Measurements from ENCODE around the gene ADPRH. TPM values are rescaled to one million over a fixed set of nuclear protein-coding genes. Genes with fewer than 3 reads are reported as not detected.

The ADPRH gene
- polyA plus RNA-seq, 1 experiment, result 0.36 TPM

- Histone ChIP-seq H3K27ac (ENCODE audit: low read depth, low read length) (no peak overlapping the region), H3K4me3 (ENCODE audit: low read depth, low read length) (no peak overlapping the region), H3K9me3 (ENCODE audit: control insufficient read depth, insufficient read depth, low read length) (no peaks in the 10 kb centered on the region), H3K27me3 (ENCODE audit: control insufficient read depth, insufficient read depth, low read length) (peaks cover 2% of the 10 kb centered on the region)
- POLR2A ChIA-PET, result no interaction called here
- CTCF ChIA-PET, result no interaction called here
- no peak for DNase-seq (ENCODE audit: low read depth, low spot score)
- no peak for TF ChIP-seq CTCF (IDR thresholded peaks at IDR 0.05; ENCODE audit: low read depth, low read length)
Observed at GRCh38 chr3:119536757-119537156, 42.5 kb upstream of the ADPRH start.

GRCh38 chr3:119538772-119539171 is 40.5 kb upstream of the ADPRH start:
- no peak for DNase-seq (ENCODE audit: low read depth, low spot score)
- CTCF ChIA-PET, result interaction anchor here (0.6 kb wide), 1 partner anchor 191 kb away, joined by 5 read pairs; no protein-coding TSS in a partner anchor
- Histone ChIP-seq H3K4me3 (ENCODE audit: low read depth, low read length) (no peak overlapping the region), H3K27ac (ENCODE audit: low read depth, low read length) (no peak overlapping the region), H3K9me3 (ENCODE audit: control insufficient read depth, insufficient read depth, low read length) (no peaks in the 10 kb centered on the region), H3K27me3 (ENCODE audit: control insufficient read depth, insufficient read depth, low read length) (peaks cover 9% of the 10 kb centered on the region)
- TF ChIP-seq CTCF (IDR thresholded peaks at IDR 0.05; ENCODE audit: low read depth, low read length), result no peak
- POLR2A ChIA-PET, result no interaction called here

DNA sequence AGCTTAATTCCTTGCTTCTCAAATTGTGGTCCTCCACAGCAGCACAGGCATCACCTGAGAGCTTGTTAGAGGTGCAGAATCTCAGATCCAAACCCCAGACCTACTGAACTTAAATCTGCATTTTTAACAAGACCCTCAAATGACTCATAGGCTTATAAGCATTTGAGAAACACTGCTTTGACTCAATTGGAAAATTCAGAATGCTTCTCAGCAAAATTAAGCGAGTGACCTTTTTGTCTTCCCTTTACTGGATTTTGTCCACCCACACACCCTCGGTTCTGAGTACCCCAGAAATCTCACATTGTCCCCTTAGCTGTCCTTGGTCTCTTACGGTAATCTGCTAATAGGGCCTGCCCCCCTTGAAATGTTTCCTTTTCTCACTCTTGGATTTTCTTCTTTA is 37.7 kb upstream of the ADPRH start:
- CTCF ChIA-PET, result no interaction called here
- peaks cover 9% of the 10 kb centered on the region for H3K27me3 ChIP-seq (ENCODE audit: control insufficient read depth, insufficient read depth, low read length)
- H3K9me3 ChIP-seq (ENCODE audit: control insufficient read depth, insufficient read depth, low read length), result no peaks in the 10 kb centered on the region
- H3K4me3 ChIP-seq (ENCODE audit: low read depth, low read length), result no peak overlapping the region
- POLR2A ChIA-PET, result no interaction called here
- no peak overlapping the region for H3K27ac ChIP-seq (ENCODE audit: low read depth, low read length)
- no peak for TF ChIP-seq CTCF (IDR thresholded peaks at IDR 0.05; ENCODE audit: low read depth, low read length)
- no peak for DNase-seq (ENCODE audit: low read depth, low spot score)

- CTCF ChIA-PET, result no interaction called here
- Histone ChIP-seq H3K9me3 (ENCODE audit: control insufficient read depth, insufficient read depth, low read length) (no peaks in the 10 kb centered on the region), H3K4me3 (ENCODE audit: low read depth, low read length) (no peak overlapping the region), H3K27ac (ENCODE audit: low read depth, low read length) (no peak overlapping the region), H3K27me3 (ENCODE audit: control insufficient read depth, insufficient read depth, low read length) (peaks cover 9% of the 10 kb centered on the region)
- POLR2A ChIA-PET, result no interaction called here
- no peak for DNase-seq (ENCODE audit: low read depth, low spot score)
- TF ChIP-seq CTCF (IDR thresholded peaks at IDR 0.05; ENCODE audit: low read depth, low read length), result no peak
Observed at GRCh38 chr3:119542168-119542767, 37.0 kb upstream of the ADPRH start.

DNA sequence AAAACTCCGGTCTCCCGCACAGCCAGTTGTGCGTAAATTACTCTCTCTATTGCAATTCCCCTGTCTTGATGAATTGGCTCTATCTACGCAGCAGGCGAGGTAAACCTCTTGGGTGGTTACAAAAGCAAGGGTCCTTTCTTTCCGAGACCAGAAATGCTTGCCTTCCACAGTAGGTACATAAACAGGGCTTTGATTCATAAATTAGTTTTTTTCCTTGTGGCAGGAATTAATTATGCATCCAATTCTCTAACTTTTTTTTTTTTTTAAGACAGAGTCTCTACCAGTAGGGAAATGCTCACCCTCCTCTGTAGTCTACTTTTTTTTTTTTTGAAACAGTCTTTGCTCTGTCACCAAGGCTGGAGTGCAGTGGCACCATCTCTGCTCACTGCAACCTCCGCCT is 36.1 kb upstream of the ADPRH start:
- H3K27ac ChIP-seq (ENCODE audit: low read depth, low read length), result no peak overlapping the region
- DNase-seq (ENCODE audit: low read depth, low spot score), result no peak
- H3K9me3 ChIP-seq (ENCODE audit: control insufficient read depth, insufficient read depth, low read length), result no peaks in the 10 kb centered on the region
- ChIA-PET CTCF (no interaction called here), POLR2A (no interaction called here)
- H3K27me3 ChIP-seq (ENCODE audit: control insufficient read depth, insufficient read depth, low read length), result peaks cover 9% of the 10 kb centered on the region
- H3K4me3 ChIP-seq (ENCODE audit: low read depth, low read length), result no peak overlapping the region
- 0 out of 2 replicates have a peak, but pooled peaks have one; percentile 3 for TF ChIP-seq CTCF (IDR thresholded peaks at IDR 0.05; ENCODE audit: low read depth, low read length)
